ENCODE data around the gene TRIM71. TPM values are rescaled to one million over a fixed set of nuclear protein-coding genes. Genes with fewer than 3 reads are reported as not detected.

TRIM71 gene
- total RNA-seq (2021; ENCODE audit: unreplicated experiment) (0.17 TPM), Bru-seq, nascent RNA (percentile 7 among the genes with signal in this experiment), BruChase-seq, experiment 1, labeled RNA remaining after a 6-hour chase (percentile 15 among the genes with signal in this experiment), BruChase-seq, experiment 2, labeled RNA remaining after a 2-hour chase (percentile 11 among the genes with signal in this experiment)
- polyA plus RNA-seq (2012), result not detected in 2 replicates
- long read RNA-seq, result 0 reads

- intact Hi-C loops (cut with micrococcal nuclease), result no loop called here
- no peak within 1 kb of the TSS for H3K4me3 ChIP-seq (replicated peaks in 1 of 2; ENCODE audit: low read depth in 1 of 2, low read length in 2 of 2)
- H4K20me1 ChIP-seq (ENCODE audit: insufficient read depth), result no peaks in the 10 kb centered on the region
- H2AFZ ChIP-seq (ENCODE audit: low read depth, low read length, poor library complexity, severe bottlenecking), result no peak within 1 kb of the TSS
- H3K9me2 ChIP-seq (ENCODE audit: insufficient read depth), result no peaks in the 10 kb centered on the region
- no peak within 1 kb of the TSS for H3K27ac ChIP-seq (ENCODE audit: low read depth, low read length)
- ChIA-PET RAD21 (ENCODE audit: low non-redundant PET in 1 of 2, low total read pairs in 2 of 2, uncharacterized antibody in 2 of 2, unreplicated experiment in 2 of 2) (no interaction called here), CTCF (no interaction called here), POLR2A (no interaction called here)
- H3K27me3 ChIP-seq (ENCODE audit: insufficient read depth, low read length), result no peaks in the 10 kb centered on the region
- no peaks in the 10 kb centered on the region for H3K9me3 ChIP-seq (ENCODE audit: control insufficient read depth in 1 of 2, insufficient read depth in 1 of 2, low read depth in 1 of 2, low read length in 2 of 2)
- no peaks in the 10 kb centered on the region for H3K4me1 ChIP-seq (ENCODE audit: control insufficient read depth in 1 of 2, insufficient read depth in 2 of 2, low read length in 2 of 2)
- H3K9ac ChIP-seq (ENCODE audit: low read length), result no peak within 1 kb of the TSS
- no peak for ATAC-seq
- H3K79me2 ChIP-seq (ENCODE audit: insufficient read depth, low read length), result no peaks in the 10 kb centered on the region
- no peaks in the 10 kb centered on the region for H3K36me3 ChIP-seq (ENCODE audit: control insufficient read depth in 1 of 2, insufficient read depth in 2 of 2, low read length in 2 of 2)
- no peak within 1 kb of the TSS for H3K4me2 ChIP-seq (ENCODE audit: low read length)
- no peak for TF ChIP-seq POLR2AphosphoS5 (IDR thresholded peaks at IDR 0.05; ENCODE audit: low read depth, low read length)
- no peak for TF ChIP-seq SIN3A (IDR thresholded peaks at IDR 0.05; ENCODE audit: low read depth)
- no peak for TF ChIP-seq SP1 (IDR thresholded peaks at IDR 0.05; ENCODE audit: low read depth)
- no peak for TF ChIP-seq TCF7L2 (IDR thresholded peaks at IDR 0.05; ENCODE audit: borderline replicate concordance, extremely low read depth, insufficient read depth, insufficient read length)
- TF ChIP-seq ATF3 (IDR thresholded peaks at IDR 0.05), result no peak
- no peak for TF ChIP-seq ZFX (IDR thresholded peaks at IDR 0.05)
- no peak for TF ChIP-seq EZH2 (IDR thresholded peaks at IDR 0.05)
- TF ChIP-seq EZH2phosphoT487 (IDR thresholded peaks at IDR 0.05; ENCODE audit: borderline replicate concordance), result no peak
- no peak for TF ChIP-seq CEBPB (IDR thresholded peaks at IDR 0.05; ENCODE audit: low read depth)
- TF ChIP-seq YY1 (IDR thresholded peaks at IDR 0.05; ENCODE audit: extremely low read depth, insufficient replicate concordance, low read depth, low read length), result no peak
- TF ChIP-seq SRF (IDR thresholded peaks at IDR 0.05; ENCODE audit: low read depth), result no peak
- no peak for TF ChIP-seq CBX3 (IDR thresholded peaks at IDR 0.05; ENCODE audit: low read depth)
- TF ChIP-seq POLR2A (IDR thresholded peaks at IDR 0.05; ENCODE audit: borderline replicate concordance, extremely low read depth, insufficient read depth, insufficient read length), result no peak
- no peak for DNase-seq (ENCODE audit: low read depth, low spot score)
- BruUV-seq (replicated peaks), result no TSS peak
Observed at GRCh38 chr3:32817558-32818228, at the start of gene TRIM71. Gene TRIM71, plus strand, starts transcription at chr3:32817997. Its CDS starts 84 bp downstream, at chr3:32818081.

Data from HCT116 (cell line).